GM19193 (cell line): Measurements from ENCODE around the gene CRADD.

Experiments used
- POLR2A ChIP-seq: IDR thresholded peaks from 4 replicates; pipeline ENCODE4 v1.6.1; 2011; ENCODE audit not compliant: insufficient read depth, insufficient read length; ENCODE audit errors: extremely low read depth

The CRADD gene

GRCh38 chr12:93710574-93710926 lies 33.4 kb downstream of the CRADD start:
- TF ChIP-seq POLR2A: no peak

GRCh38 chr12:93712200-93712599 lies 35.0 kb downstream of the CRADD start:
- no peak for TF ChIP-seq POLR2A

- TF ChIP-seq POLR2A: no peak
Measured at GRCh38 chr12:93713060-93713459, 35.9 kb downstream of the CRADD start.

GRCh38 chr12:93713800-93714199 lies 36.6 kb downstream of the CRADD start:
- no peak for TF ChIP-seq POLR2A

- TF ChIP-seq POLR2A: no peak
Measured at GRCh38 chr12:93714382-93714781, 37.2 kb downstream of the CRADD start.

GRCh38 chr12:93719710-93720109 lies 42.5 kb downstream of the CRADD start:
- TF ChIP-seq POLR2A: no peak

- no peak for TF ChIP-seq POLR2A
Measured at GRCh38 chr12:93720559-93720958, 43.4 kb downstream of the CRADD start.

GRCh38 chr12:93722179-93722578 lies 45.0 kb downstream of the CRADD start:
- no peak for TF ChIP-seq POLR2A

- no peak for TF ChIP-seq POLR2A
Measured at GRCh38 chr12:93722835-93723567, 45.8 kb downstream of the CRADD start.

- TF ChIP-seq POLR2A: no peak
Measured at GRCh38 chr12:93723568-93723930, 46.4 kb downstream of the CRADD start.

GRCh38 chr12:93725531-93725930 lies 48.4 kb downstream of the CRADD start:
- TF ChIP-seq POLR2A: no peak

- no peak for TF ChIP-seq POLR2A
Measured at GRCh38 chr12:93727195-93727811, 50.1 kb downstream of the CRADD start.

- no peak for TF ChIP-seq POLR2A
Measured at GRCh38 chr12:93727911-93728310, 50.7 kb downstream of the CRADD start.

GRCh38 chr12:93729934-93730333 lies 52.8 kb downstream of the CRADD start:
- TF ChIP-seq POLR2A: no peak

- TF ChIP-seq POLR2A: no peak
Measured at GRCh38 chr12:93733358-93733757, 56.2 kb downstream of the CRADD start.

- TF ChIP-seq POLR2A: no peak
Measured at GRCh38 chr12:93733928-93734327, 56.8 kb downstream of the CRADD start.
